ENCODE data around the gene RBM33. TPM values are rescaled to one million over a fixed set of nuclear protein-coding genes. Genes with fewer than 3 reads are reported as not detected.

The RBM33 gene
- total RNA-seq, 1 donor from 2014 or later = 77.0 TPM

DNA sequence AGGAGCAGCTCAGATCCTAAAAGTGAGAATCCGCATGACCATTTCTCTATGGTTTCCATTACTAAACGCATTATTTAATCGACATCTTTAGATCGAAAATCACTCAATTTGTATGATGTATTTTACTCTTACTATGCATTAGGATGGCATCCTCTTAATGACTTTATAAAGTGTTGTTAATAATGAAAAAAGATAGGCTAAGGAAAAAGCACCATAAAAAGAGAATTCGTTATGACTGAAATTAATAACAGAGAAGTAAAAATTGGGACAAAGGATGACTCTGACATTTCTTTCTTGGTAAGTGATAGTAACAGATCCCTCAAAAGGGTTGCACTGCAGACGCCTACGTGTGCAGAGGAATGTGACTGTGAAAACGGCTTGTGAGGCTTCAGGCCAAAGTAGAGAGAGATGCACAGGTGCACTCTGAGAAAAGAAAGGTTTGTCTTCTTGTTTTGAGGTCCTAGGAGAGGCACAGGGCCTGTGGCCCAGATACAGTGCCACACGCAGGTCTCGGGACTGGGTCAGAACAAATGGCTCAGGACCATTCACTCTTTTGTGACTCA, 23.0 kb upstream of the RBM33 start:
- intact Hi-C loops (cut with micrococcal nuclease) = no loop called here

DNA sequence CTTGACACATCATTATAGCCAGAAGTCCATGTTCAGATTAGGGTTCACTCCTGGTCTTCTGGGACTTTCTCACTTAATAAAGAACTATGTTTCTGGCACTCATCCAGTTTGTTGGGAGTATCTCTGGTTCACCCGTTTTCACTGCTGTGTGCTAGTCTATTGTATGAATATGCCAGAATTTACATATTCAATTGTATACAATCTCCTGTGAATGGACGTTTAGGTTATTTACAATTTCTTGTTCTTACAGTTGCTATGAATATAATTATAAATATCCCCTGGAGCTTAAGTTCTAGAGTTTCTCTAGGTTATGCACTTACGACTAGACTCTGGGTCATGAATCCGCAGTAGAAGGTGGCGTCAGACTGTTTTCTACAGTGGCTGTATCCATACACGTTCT, 20.0 kb upstream of the RBM33 start:
- intact Hi-C loops (cut with micrococcal nuclease) = no loop called here

DNA sequence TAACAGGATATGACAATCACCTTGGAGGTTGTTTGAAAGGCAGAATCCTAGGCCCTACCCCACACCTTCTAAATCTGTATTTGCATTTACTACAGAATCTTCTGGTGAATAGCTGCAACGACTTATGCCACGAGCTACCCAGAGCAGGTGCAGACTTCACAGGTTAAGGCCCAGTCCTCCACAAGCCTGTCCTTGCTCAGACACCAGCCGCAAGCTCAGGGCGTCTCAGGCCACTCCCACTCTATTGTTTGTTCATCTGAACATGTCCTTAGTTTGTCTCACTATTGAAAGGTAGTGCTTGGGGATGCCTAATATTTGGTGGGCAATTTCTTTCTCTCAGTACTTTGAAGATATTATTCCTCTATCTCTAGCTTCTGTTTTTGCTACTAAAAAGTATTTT, 18.9 kb upstream of the RBM33 start:
- intact Hi-C loops (cut with micrococcal nuclease) = no loop called here

DNA sequence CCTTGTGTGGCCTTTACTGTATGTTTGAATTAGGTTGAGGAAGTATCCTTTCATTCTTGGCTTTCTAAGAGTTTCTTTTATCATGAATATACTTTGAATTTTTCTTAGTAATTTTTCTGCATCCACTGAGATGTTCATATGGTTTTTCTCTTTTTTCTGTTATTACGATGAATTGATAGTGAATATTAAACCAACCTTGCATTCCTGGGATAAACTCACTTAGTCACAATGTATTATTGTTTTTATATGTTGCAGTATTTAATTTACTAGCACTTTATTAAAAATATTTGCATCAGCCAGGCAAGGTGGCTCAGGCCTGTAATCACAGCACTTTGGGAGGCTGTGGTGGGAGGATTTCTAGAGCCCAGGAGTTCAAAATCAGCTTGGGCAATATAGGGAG, 15.3 kb upstream of the RBM33 start:
- intact Hi-C loops (cut with micrococcal nuclease) = no loop called here

GRCh38 chr7:155631155-155631554, 13.3 kb upstream of the RBM33 start:
- intact Hi-C loops (cut with micrococcal nuclease) = no loop called here

DNA sequence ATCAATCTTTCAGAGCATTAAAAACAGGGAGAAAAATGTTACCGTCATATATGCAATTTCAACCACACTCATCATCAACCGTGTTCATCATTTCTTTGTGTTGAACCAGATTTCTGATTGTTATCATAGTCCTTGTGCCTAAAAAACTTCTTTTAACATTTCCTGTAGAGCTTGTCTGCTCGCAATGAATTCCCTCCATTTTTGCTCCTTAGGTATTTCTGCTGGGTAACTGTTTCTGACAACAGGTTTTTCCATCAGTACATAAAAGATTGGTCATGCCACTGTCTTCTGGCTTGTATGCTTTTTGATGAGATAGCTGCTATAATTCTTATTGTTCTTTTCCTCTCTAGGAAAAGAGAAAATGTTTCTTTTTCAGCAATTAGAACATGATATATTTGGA, 8.6 kb upstream of the RBM33 start:
- intact Hi-C loops (cut with micrococcal nuclease) = no loop called here

- intact Hi-C loops (cut with micrococcal nuclease) = no loop called here
Measured at GRCh38 chr7:155637155-155637554, 7.3 kb upstream of the RBM33 start.

GRCh38 chr7:155638366-155638765, 6.1 kb upstream of the RBM33 start:
- intact Hi-C loops (cut with micrococcal nuclease) = no loop called here

DNA sequence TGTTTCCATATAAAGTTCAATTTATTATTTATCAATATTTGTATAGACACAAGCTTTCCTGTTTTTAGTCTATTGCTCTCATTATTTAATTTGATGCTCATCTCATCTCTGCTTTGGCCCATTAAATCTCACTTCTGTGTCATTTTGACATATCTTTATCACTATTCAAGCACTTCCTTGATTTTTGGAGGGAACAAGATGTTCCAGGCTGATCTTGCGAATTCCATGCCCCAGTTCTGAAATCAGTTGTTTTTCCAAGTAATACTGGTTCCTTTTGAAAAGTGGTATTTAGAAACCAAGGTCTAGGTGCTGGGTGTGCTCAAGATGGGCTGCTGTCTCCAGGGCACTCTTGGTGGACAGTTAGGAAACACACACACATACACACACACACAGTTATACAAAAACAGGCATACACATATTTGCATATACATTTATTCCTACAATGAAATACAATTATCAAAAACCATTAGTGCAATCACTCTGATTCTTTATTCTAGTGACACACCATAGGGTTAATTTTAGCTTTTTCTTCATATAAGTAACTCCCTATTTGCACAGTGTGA, 4.4 kb upstream of the RBM33 start:
- intact Hi-C loops (cut with micrococcal nuclease) = no loop called here

GRCh38 chr7:155640629-155641028, 3.8 kb upstream of the RBM33 start:
- intact Hi-C loops (cut with micrococcal nuclease) = no loop called here

DNA sequence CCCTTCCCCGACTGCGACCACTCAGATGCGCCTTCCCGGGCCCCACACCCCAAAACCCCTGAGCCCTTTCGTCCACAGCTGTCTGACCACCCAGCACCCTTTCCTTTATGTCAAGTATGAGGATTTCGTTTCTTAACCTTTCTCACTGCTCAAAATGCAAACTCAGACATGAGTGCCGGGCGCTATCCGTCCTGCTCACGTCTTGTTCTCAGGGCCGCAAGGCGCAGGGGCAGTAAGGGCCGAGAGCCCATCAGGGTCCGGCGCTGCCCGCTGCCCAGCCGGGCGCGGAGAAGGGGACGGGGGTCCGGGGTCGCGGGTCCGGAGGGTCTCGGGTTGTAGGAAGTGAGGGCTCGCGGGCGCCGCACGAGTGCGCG, 670 bp upstream of the RBM33 start:
- intact Hi-C loops (cut with micrococcal nuclease) = loop anchor here (1.0 to 2.0 kb wide), 10 partner anchors 95 to 1495 kb away; partner anchors contain the start of genes INSIG1, LMBR1, PAXIP1 and RNF32

GRCh38 chr7:155644971-155645509, 579 bp downstream of the RBM33 start:
- intact Hi-C loops (cut with micrococcal nuclease) = loop anchor here (1.0 to 5.0 kb wide), 12 partner anchors 37 to 1494 kb away; partner anchors contain the start of genes INSIG1, LMBR1, PAXIP1 and RNF32

DNA sequence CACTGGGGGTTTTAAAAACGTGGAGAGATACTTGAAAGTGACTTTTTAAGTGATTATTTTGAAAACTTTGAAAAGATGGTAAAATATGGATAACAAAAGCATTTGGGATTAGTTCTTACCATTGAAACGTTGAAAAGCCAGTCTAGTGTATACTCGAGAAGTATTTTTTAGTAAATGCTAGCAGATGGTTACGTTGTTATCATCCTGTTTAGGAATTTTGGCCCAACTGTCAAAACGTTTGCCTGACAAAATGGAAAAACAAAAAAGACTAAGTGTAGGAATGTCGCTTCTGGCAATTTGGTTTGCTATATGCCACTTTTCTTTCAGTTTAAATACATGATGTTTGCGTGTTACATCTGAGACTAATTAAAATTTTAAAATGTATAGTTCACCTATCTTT, 1.2 kb downstream of the RBM33 start:
- intact Hi-C loops (cut with micrococcal nuclease) = loop anchor here (2.0 to 5.0 kb wide), 9 partner anchors 15 to 1493 kb away; partner anchors contain the start of genes INSIG1, LMBR1, PAXIP1 and UBE3C

DNA sequence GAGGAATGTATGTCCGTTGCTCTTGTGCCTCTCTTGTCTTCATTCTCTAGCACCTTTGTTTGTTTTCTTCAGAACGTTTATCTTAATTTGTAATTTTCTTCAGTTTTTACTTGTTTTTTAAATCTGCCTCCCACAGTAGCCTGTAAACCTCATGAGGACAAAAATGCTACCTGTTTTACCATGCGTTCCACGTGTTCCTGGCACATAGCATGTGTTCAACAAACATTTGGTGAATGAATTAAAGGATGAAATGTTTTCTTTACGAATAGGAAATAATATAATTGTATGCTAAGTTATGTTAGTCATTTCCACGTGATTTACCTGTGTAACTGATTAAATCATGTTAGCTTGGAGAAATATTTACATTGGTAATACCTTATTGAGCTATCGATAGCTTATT, 2.2 kb downstream of the RBM33 start:
- intact Hi-C loops (cut with micrococcal nuclease) = loop anchor here (2.0 to 5.0 kb wide), 3 partner anchors 14 to 49 kb away; no protein-coding TSS in a partner anchor

GRCh38 chr7:155647302-155647701, 2.8 kb downstream of the RBM33 start:
- intact Hi-C loops (cut with micrococcal nuclease) = loop anchor here (2.0 to 5.0 kb wide), 3 partner anchors 13 to 50 kb away; no protein-coding TSS in a partner anchor

DNA sequence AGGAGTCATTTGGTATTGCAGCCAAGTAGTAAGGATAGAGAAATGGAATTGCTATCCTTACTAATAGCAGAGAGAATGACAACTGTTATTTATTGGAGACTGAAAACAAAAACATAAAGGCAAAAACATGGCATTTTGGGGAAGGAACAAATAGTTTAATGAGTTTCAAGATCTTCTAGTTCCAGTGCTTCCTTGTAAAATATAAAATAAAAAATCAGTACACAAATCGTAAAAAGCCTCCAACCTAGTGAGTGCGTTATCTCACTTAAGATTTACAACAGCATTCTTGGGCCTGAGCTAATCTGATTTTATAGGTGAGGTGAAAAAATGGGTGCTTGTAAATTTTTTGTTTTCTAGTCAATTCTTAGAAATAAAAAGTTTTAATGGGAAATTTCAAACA, 3.3 kb downstream of the RBM33 start:
- intact Hi-C loops (cut with micrococcal nuclease) = loop anchor here (2.0 to 5.0 kb wide), 3 partner anchors 13 to 50 kb away; no protein-coding TSS in a partner anchor

- intact Hi-C loops (cut with micrococcal nuclease) = loop anchor here (5.0 kb wide), 2 partner anchors 33 to 52 kb away; no protein-coding TSS in a partner anchor
Measured at GRCh38 chr7:155648752-155649339, 4.4 kb downstream of the RBM33 start.

GRCh38 chr7:155649588-155649987, 5.1 kb downstream of the RBM33 start:
- intact Hi-C loops (cut with micrococcal nuclease) = loop anchor here (5.0 kb wide), 2 partner anchors 33 to 52 kb away; no protein-coding TSS in a partner anchor

GRCh38 chr7:155652156-155653114, 8.0 kb downstream of the RBM33 start:
- intact Hi-C loops (cut with micrococcal nuclease) = no loop called here

DNA sequence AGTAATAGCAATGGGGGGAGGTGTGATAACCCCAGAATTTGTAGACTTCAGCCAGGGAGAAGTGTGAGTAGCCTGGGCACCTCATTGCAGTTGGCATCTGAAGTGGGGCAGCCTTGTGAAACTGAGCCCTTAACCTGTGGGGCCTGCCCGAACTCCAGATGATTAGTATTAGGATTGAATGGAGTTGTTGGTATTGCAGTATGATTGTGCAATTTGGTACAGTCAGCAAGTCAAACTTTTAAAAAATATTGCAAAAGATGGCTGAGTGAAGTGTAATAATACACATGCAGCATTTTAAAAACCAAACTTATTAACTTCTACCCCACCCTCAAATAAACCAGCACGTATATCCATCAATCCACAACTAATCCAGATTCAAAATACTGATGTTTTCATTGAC, 9.3 kb downstream of the RBM33 start:
- intact Hi-C loops (cut with micrococcal nuclease) = no loop called here

DNA sequence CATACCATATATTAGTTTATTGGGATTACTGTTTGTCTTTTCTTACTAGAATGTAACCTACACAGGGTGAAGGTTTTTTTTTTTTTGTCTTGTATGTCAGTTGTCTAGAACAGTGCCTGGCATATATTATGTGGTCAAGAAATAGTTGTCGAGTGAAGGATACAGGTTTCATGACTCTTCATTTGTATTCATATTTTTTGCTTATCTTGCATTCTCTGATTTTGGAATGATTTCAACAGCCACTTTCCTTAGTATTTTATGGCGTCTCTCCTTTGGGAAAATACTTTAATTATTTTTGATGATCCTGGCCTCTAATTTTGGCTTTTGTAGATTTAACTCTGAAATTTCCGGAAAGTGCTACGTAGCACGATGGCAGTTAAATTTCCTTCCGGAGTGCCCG, 12.4 kb downstream of the RBM33 start:
- intact Hi-C loops (cut with micrococcal nuclease) = no loop called here

All from T-helper 2 cell treated with Interferon-gamma antibody and Interleukin-4, amounts not matched to agents 100 ng/mL and 5 ng/mL, for 36 hours (primary cell).